IMR-90 (cell line): ENCODE results near the gene THSD8. TPM values are rescaled to one million over a fixed set of nuclear protein-coding genes. Genes with fewer than 3 reads are reported as not detected.
A peak's percentile ranks its signal among the peaks of the same experiment; 100 is the strongest.

Experiments
- ATAC-seq: fragments of 200-7000 bp; cut with Tn5 transposase; 2 replicates; pipeline ENCODE4 v1.9.1; 2020; ENCODE audit warnings: low read depth, mild to moderate bottlenecking, moderate library complexity
- BruUV-seq: library from RNA; stranded (reverse); fragments of 400-500 nt; replicated peaks from 2 replicates; lab custom pipeline; 2021; lab: Mats Ljungman, UMichigan
- CTCF ChIA-PET: fragments of 300-600 bp; formaldehyde crosslinking; extraction: SDS; loops from one replicate; lab custom pipeline; 2021; ENCODE audit warnings: antibody characterized with exemption; lab: Yijun Ruan, JAX
- POLR2A ChIA-PET: fragments of 300-600 bp; sonication (Branson Sonifier 250); formaldehyde crosslinking; loops from one replicate; lab custom pipeline; 2022; ENCODE audit warnings: antibody characterized with exemption; ENCODE audit not compliant: unreplicated experiment; lab: Charles Lee
- DNase-seq: peaks from one replicate; pipeline ENCODE4 v3.0.0; 2013
- H2AFZ ChIP-seq: replicated peaks from 2 replicates; pipeline ENCODE3; 2013; ENCODE audit warnings: low read length, mild to moderate bottlenecking; ENCODE audit not compliant: poor library complexity
- H2AK5ac ChIP-seq: 2 replicates; pipeline ENCODE4 v1.6.1; 2013; ENCODE audit warnings: low read depth, low read length, inconsistent platforms
- H2AK9ac ChIP-seq: replicated peaks from 2 replicates; pipeline ENCODE3; 2013; ENCODE audit warnings: mild to moderate bottlenecking, low read depth, low read length, moderate library complexity; ENCODE audit not compliant: poor library complexity
- H2BK120ac ChIP-seq: 2 replicates; pipeline ENCODE4 v1.6.1; 2013; ENCODE audit warnings: low read depth, low read length, inconsistent platforms
- H2BK15ac ChIP-seq: 3 replicates; pipeline ENCODE4 v1.6.1; 2013; ENCODE audit warnings: low read depth, low read length, inconsistent platforms
- H2BK20ac ChIP-seq: 2 replicates; pipeline ENCODE4 v1.6.1; 2013; ENCODE audit warnings: low read depth, mild to moderate bottlenecking, inconsistent platforms, low read length, moderate library complexity
- H2BK5ac ChIP-seq: 2 replicates; pipeline ENCODE4 v1.6.1; 2013; ENCODE audit warnings: mild to moderate bottlenecking, low read depth, low read length, inconsistent platforms; ENCODE audit not compliant: poor library complexity, severe bottlenecking
- H3K14ac ChIP-seq: replicated peaks from 2 replicates; pipeline ENCODE4 v1.6.1; 2013; ENCODE audit warnings: low read depth, low read length, inconsistent platforms
- H3K18ac ChIP-seq: 2 replicates; pipeline ENCODE4 v1.6.1; 2013; ENCODE audit warnings: low read depth, low read length, control low read depth
- H3K23ac ChIP-seq: 2 replicates; pipeline ENCODE4 v1.6.1; 2013; ENCODE audit warnings: low read depth, low read length, inconsistent platforms
- H3K27ac ChIP-seq: 2 replicates; pipeline ENCODE4 v1.5.1; 2013; ENCODE audit warnings: mild to moderate bottlenecking, control low read depth, low read length; ENCODE audit not compliant: insufficient read depth
- H3K27me3 ChIP-seq: 2 replicates; pipeline ENCODE4 v1.6.1; 2013; ENCODE audit warnings: low read length; ENCODE audit not compliant: control insufficient read depth, insufficient read depth
- H3K36me3 ChIP-seq: 2 replicates; pipeline ENCODE4 v1.6.1; 2013; ENCODE audit warnings: low read length, mixed read lengths; ENCODE audit not compliant: control insufficient read depth, insufficient read depth
- H3K4ac ChIP-seq: 2 replicates; pipeline ENCODE4 v1.6.1; 2013; ENCODE audit warnings: low read depth, low read length, inconsistent platforms
- H3K4me1 ChIP-seq: 2 replicates; pipeline ENCODE4 v1.6.1; 2013; ENCODE audit warnings: low read length, mixed read lengths; ENCODE audit not compliant: control insufficient read depth, insufficient read depth
- H3K4me2 ChIP-seq: 2 replicates; pipeline ENCODE4 v1.6.1; 2013; ENCODE audit warnings: low read depth, mild to moderate bottlenecking, control low read depth, low read length, moderate library complexity
- H3K4me3 ChIP-seq: 2 replicates; pipeline ENCODE4 v1.5.1; 2013; ENCODE audit warnings: low read depth, mild to moderate bottlenecking, control low read depth, low read length, moderate library complexity; ENCODE audit not compliant: insufficient read depth
- H3K56ac ChIP-seq: 2 replicates; pipeline ENCODE4 v1.6.1; 2013; ENCODE audit warnings: low read length, inconsistent platforms; ENCODE audit not compliant: insufficient read depth; ENCODE audit errors: extremely low read depth
- H3K79me1 ChIP-seq, 2 experiments: 2 replicates each; pipeline ENCODE4 v1.6.1; 2013; ENCODE audit warnings: low read length in 2 of 2, inconsistent platforms in 1 of 2, low read depth in 1 of 2
- H3K9ac ChIP-seq: 2 replicates; pipeline ENCODE4 v1.6.1; 2013; ENCODE audit warnings: low read depth, low read length, control low read depth
- H3K9me1 ChIP-seq: 2 replicates; pipeline ENCODE4 v1.6.1; 2013; ENCODE audit warnings: low read length, inconsistent platforms; ENCODE audit not compliant: insufficient read depth
- H3K9me3 ChIP-seq: 2 replicates; pipeline ENCODE4 v1.6.1; 2013; ENCODE audit warnings: low read length; ENCODE audit not compliant: control insufficient read depth, insufficient read depth
- H4K20me1 ChIP-seq: 2 replicates; pipeline ENCODE4 v1.6.1; 2013; ENCODE audit warnings: low read length, inconsistent platforms; ENCODE audit not compliant: insufficient read depth
- H4K5ac ChIP-seq: 2 replicates; pipeline ENCODE4 v1.6.1; 2013; ENCODE audit warnings: mild to moderate bottlenecking, low read depth, low read length, control low read depth
- H4K8ac ChIP-seq, 2 experiments: 2 replicates each; pipeline ENCODE4 v1.6.1; 2013; ENCODE audit warnings: low read depth in 2 of 2, low read length in 2 of 2, control low read depth in 1 of 2, inconsistent platforms in 1 of 2
- H4K91ac ChIP-seq: 2 replicates; pipeline ENCODE4 v1.6.1; 2013; ENCODE audit warnings: low read depth, low read length, inconsistent platforms; ENCODE audit not compliant: insufficient read depth
- BHLHE40 ChIP-seq: fragments of 150-350 bp; IDR thresholded peaks from 2 replicates; pipeline ENCODE4 v1.6.1; 2016; ENCODE audit warnings: mild to moderate bottlenecking, low read depth, low read length
- CEBPB ChIP-seq: IDR thresholded peaks from 2 replicates; pipeline ENCODE4 v1.6.1; 2012; ENCODE audit warnings: low read depth, low read length, improper control_type of control experiment
- CHD1 ChIP-seq: IDR thresholded peaks from 2 replicates; pipeline ENCODE4 v1.6.1; 2012; ENCODE audit warnings: low read depth, low read length, improper control_type of control experiment
- ELK1 ChIP-seq: fragments of 150-350 bp; IDR thresholded peaks from 2 replicates; pipeline ENCODE4 v1.6.1; 2016; ENCODE audit warnings: low read depth, mild to moderate bottlenecking, low read length, moderate library complexity, borderline replicate concordance
- FOS ChIP-seq: fragments of 150-350 bp; IDR thresholded peaks from 2 replicates; pipeline ENCODE4 v1.6.1; 2016; ENCODE audit warnings: low read depth, low read length
- MAFK ChIP-seq: IDR thresholded peaks from 2 replicates; pipeline ENCODE4 v1.6.1; 2012; ENCODE audit warnings: low read depth, low read length, improper control_type of control experiment
- MAZ ChIP-seq: IDR thresholded peaks from 2 replicates; pipeline ENCODE4 v1.6.1; 2012; ENCODE audit warnings: low read depth, mild to moderate bottlenecking, low read length, improper control_type of control experiment, moderate library complexity, borderline replicate concordance
- MXI1 ChIP-seq: IDR thresholded peaks from 2 replicates; pipeline ENCODE4 v1.6.1; 2012; ENCODE audit warnings: low read depth, mild to moderate bottlenecking, low read length, moderate library complexity, borderline replicate concordance
- NFE2L2 ChIP-seq: fragments of 150-350 bp; IDR thresholded peaks from 2 replicates; pipeline ENCODE4 v1.6.1; 2016; ENCODE audit warnings: low read depth, mild to moderate bottlenecking, low read length
- POLR2A ChIP-seq: IDR thresholded peaks from 2 replicates; pipeline ENCODE4 v1.6.1; 2012; ENCODE audit warnings: mild to moderate bottlenecking, low read depth, low read length
- RAD21 ChIP-seq: IDR thresholded peaks from 2 replicates; pipeline ENCODE4 v1.6.1; 2012; ENCODE audit warnings: low read length, improper control_type of control experiment
- RCOR1 ChIP-seq: IDR thresholded peaks from 2 replicates; pipeline ENCODE4 v1.6.1; 2012; ENCODE audit warnings: mild to moderate bottlenecking, low read length, improper control_type of control experiment; ENCODE audit not compliant: insufficient replicate concordance
- RFX5 ChIP-seq: IDR thresholded peaks from 2 replicates; pipeline ENCODE4 v1.8.0; 2012; ENCODE audit warnings: low read depth, mild to moderate bottlenecking, low read length, moderate library complexity
- SMC3 ChIP-seq: fragments of 150-350 bp; IDR thresholded peaks from 2 replicates; pipeline ENCODE4 v1.6.1; 2016; ENCODE audit warnings: low read depth, mild to moderate bottlenecking, antibody characterized with exemption, low read length, moderate library complexity
- WGBS, 2 experiments: methylation state at CpG; one replicate each; pipeline versions ENCODE4 v1.1.5 to v1.1.7; 2013; ENCODE audit warnings: missing lambda C conversion rate in 2 of 2; ENCODE audit not compliant: insufficient read length in 1 of 2; ENCODE audit errors: extremely low coverage in 2 of 2; 5-methylcytosine and 5-hydroxymethylcytosine counted together
- dilution Hi-C: fragments of 300-500 bp; cut with HindIII; formaldehyde crosslinking; loops from one replicate; pipeline ENCODE4 v1.14.3; 2018; ENCODE audit warnings: low sequenced_read_pairs; ENCODE audit not compliant: unreplicated experiment
- in situ Hi-C: fragments of 300-500 bp; cut with MboI; formaldehyde crosslinking; loops from 3 replicates; pipeline ENCODE4 v1.14.3; 2019; ENCODE audit warnings: low sequenced_read_pairs, inconsistent platforms, mixed read lengths
- intact Hi-C: fragments of 100-400 bp; cut with micrococcal nuclease; formaldehyde crosslinking; loops from 2 replicates; pipeline ENCODE4 v1.10.0; 2022
- polyA plus RNA-seq, 3 experiments: library from polyadenylated mRNA; depleted of rRNA; stranded (reverse); fragments of >200 nt; gene quantifications; 2 replicates each; pipeline ENCODE4 v1.2.3, GENCODE V29; 2012; ENCODE audit warnings: low replicate concordance in 1 of 3
- total RNA-seq: library from RNA; depleted of rRNA; stranded (reverse); fragments of >200 nt; gene quantifications from 2 replicates; pipeline ENCODE4 v1.2.3, GENCODE V29; 2012
- TF ChIP-seq, protein P1 (sequence below): fragments of 150-350 bp; IDR thresholded peaks from 2 replicates; pipeline ENCODE4 v1.6.1; 2017; ENCODE audit warnings: mild to moderate bottlenecking, antibody characterized with exemption, low read length, low read depth
- TF ChIP-seq, protein P2 (sequence below): conservative IDR thresholded peaks from 2 replicates; pipeline ENCODE4 v1.5.1; 2012; ENCODE audit warnings: mild to moderate bottlenecking, low read depth, low read length, improper control_type of control experiment

Gene THSD8
- total and polyA plus RNA-seq, 2 of the 4 experiments (the other 2 are of a cell fraction) = 0.68 TPM; not detected in 1

- BruUV-seq = no TSS peak
- WGBS, 2 experiments = 3% methylated on average over 23 of the region's 29 CpGs; no CpG with 5 or more reads in 1 of the 2 experiments
- ChIA-PET POLR2A (no interaction called here), CTCF (no interaction called here)
- no peak overlapping the region for H3K56ac ChIP-seq
- no peak overlapping the region for H4K91ac ChIP-seq
- H3K14ac ChIP-seq = no peak overlapping the region
- peaks cover 4% of the 10 kb centered on the region; the same call in 1 of the 2 replicates for H3K4me1 ChIP-seq
- TF ChIP-seq MAZ (no peak), BHLHE40 (no peak), RCOR1 (no peak), MXI1 (no peak), CHD1 (no peak), POLR2A (no peak), NFE2L2 (no peak), SMC3 (no peak), CEBPB (no peak), FOS (no peak), ELK1 (no peak), MAFK (no peak), RAD21 (no peak), RFX5 (no peak)
- TF ChIP-seq, protein P1, sequence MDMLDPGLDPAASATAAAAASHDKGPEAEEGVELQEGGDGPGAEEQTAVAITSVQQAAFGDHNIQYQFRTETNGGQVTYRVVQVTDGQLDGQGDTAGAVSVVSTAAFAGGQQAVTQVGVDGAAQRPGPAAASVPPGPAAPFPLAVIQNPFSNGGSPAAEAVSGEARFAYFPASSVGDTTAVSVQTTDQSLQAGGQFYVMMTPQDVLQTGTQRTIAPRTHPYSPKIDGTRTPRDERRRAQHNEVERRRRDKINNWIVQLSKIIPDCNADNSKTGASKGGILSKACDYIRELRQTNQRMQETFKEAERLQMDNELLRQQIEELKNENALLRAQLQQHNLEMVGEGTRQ = no peak
- TF ChIP-seq, protein P2, sequence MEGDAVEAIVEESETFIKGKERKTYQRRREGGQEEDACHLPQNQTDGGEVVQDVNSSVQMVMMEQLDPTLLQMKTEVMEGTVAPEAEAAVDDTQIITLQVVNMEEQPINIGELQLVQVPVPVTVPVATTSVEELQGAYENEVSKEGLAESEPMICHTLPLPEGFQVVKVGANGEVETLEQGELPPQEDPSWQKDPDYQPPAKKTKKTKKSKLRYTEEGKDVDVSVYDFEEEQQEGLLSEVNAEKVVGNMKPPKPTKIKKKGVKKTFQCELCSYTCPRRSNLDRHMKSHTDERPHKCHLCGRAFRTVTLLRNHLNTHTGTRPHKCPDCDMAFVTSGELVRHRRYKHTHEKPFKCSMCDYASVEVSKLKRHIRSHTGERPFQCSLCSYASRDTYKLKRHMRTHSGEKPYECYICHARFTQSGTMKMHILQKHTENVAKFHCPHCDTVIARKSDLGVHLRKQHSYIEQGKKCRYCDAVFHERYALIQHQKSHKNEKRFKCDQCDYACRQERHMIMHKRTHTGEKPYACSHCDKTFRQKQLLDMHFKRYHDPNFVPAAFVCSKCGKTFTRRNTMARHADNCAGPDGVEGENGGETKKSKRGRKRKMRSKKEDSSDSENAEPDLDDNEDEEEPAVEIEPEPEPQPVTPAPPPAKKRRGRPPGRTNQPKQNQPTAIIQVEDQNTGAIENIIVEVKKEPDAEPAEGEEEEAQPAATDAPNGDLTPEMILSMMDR = no peak
- H3K4ac ChIP-seq = no peak overlapping the region
- H3K4me2 ChIP-seq = peak overlapping the region; percentile 35
- no peak overlapping the region for H3K18ac ChIP-seq
- no peaks in the 10 kb centered on the region for H3K79me1 ChIP-seq
- H3K23ac ChIP-seq = no peak overlapping the region
- in situ Hi-C loops = no loop called here
- H3K9me3 ChIP-seq = no peaks in the 10 kb centered on the region
- no peak overlapping the region for H4K8ac ChIP-seq
- H2BK20ac ChIP-seq = no peak overlapping the region
- H3K27me3 ChIP-seq = peaks cover 51% of the 10 kb centered on the region
- peak overlapping the region; percentile 88 for H2AFZ ChIP-seq
- peaks cover 8% of the 10 kb centered on the region; the same call in 1 of the 2 replicates for H3K9me1 ChIP-seq
- no peak overlapping the region for H3K27ac ChIP-seq
- intact Hi-C loops = no loop called here
- no peak overlapping the region for H2BK120ac ChIP-seq
- DNase-seq = peak; percentile 20
- H4K5ac ChIP-seq = no peak overlapping the region
- H4K20me1 ChIP-seq = 0 out of 2 replicates have a peak, but pooled peaks cover 8% of the 10 kb centered on the region
- peak; percentile 42; the same call in 1 of the 2 replicates for ATAC-seq
- H2BK15ac ChIP-seq = no peak overlapping the region
- H2AK5ac ChIP-seq = no peak overlapping the region
- no peak overlapping the region for H2AK9ac ChIP-seq
- dilution Hi-C loops = no loop called here
- H3K36me3 ChIP-seq = no peaks in the 10 kb centered on the region
- H3K4me3 ChIP-seq = peak overlapping the region; percentile 7; the same call in 1 of the 2 replicates
- H2BK5ac ChIP-seq = no peak overlapping the region
- H3K9ac ChIP-seq = no peak overlapping the region
Measured at GRCh38 chr19:12841094-12841493, 39.2 kb downstream of the THSD8 start.
